HG02678 (cell line): ENCODE measurements around the gene TTYH2.
"Not testable (repeated sequence)": the region's sequence is repeated elsewhere in the genome, so short reads cannot be mapped to it uniquely, and the experiment has no call there.

Experiments
- ATAC-seq: cut with Tn5 transposase; IDR thresholded peaks from one replicate; pipeline ENCODE4 v1.9.1; 2021; ENCODE audit warnings: mild to moderate bottlenecking, moderate library complexity; ENCODE audit not compliant: unreplicated experiment

The TTYH2 gene, protein sequence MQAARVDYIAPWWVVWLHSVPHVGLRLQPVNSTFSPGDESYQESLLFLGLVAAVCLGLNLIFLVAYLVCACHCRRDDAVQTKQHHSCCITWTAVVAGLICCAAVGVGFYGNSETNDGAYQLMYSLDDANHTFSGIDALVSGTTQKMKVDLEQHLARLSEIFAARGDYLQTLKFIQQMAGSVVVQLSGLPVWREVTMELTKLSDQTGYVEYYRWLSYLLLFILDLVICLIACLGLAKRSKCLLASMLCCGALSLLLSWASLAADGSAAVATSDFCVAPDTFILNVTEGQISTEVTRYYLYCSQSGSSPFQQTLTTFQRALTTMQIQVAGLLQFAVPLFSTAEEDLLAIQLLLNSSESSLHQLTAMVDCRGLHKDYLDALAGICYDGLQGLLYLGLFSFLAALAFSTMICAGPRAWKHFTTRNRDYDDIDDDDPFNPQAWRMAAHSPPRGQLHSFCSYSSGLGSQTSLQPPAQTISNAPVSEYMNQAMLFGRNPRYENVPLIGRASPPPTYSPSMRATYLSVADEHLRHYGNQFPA

DNA sequence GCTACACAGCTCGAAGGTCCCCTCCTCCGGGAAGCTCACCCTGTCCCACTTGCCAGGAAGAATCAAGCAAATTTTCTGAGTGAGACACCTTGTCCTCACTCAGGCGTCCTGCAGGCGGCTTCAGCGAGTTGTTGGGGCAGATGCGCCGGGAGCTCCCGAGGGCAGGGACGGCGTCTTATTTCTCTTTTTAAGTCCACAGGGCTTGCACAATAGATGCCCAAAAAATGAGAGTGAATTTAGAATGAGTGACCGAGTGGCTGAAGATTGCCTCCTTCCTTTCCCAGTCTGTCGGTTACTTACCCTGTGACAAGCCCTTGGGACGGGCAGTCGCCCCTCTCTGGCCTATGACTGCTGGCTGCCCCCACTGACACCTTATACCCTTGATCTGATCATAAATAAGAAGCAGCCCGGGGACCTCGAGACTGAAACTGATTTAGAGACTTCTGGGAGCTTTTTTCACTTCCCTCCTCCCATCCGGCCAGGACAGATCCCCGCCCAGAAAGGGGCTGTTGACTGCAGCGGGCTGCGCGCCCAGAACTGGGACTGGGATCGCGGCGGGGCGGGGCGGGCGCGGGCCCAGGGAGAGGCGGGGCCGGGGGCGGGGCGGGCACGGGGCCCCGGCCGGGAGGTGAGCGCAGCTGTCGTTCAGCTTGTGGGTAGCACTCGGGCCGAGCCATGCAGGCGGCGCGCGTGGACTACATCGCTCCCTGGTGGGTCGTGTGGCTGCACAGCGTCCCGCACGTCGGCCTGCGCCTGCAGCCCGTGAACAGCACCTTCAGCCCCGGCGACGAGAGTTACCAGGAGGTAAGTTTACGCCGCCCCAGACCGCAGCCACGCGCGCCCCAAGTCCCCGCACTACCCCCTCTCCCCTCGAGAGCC lies at the start of gene TTYH2:
Gene TTYH2 (plus strand): TSS at position 659 of the 879 bp plus-strand sequence. CDS start 17 bp downstream, at position 676.
- peak; percentile 64 for ATAC-seq

DNA sequence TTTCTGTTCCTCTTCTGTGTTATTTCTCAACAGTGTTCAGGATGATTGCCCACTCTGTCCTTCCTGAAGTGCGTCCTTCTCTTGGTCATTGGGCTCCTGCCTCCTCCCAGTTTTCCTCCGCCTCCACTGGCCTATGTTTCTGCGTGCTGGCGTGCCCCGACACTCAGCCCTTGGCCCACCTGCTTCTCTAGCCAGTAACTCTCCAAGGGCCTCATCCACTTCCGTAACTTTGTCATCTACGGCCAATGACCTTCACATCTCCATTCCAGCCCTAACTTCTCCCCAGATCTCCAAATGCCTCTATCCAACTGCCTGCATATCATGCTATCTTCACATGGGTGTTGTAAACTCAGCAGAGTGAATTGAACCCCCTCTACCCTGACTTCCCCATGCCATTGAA lies 49.5 kb upstream of the TTYH2 start:
- no peak for ATAC-seq

DNA sequence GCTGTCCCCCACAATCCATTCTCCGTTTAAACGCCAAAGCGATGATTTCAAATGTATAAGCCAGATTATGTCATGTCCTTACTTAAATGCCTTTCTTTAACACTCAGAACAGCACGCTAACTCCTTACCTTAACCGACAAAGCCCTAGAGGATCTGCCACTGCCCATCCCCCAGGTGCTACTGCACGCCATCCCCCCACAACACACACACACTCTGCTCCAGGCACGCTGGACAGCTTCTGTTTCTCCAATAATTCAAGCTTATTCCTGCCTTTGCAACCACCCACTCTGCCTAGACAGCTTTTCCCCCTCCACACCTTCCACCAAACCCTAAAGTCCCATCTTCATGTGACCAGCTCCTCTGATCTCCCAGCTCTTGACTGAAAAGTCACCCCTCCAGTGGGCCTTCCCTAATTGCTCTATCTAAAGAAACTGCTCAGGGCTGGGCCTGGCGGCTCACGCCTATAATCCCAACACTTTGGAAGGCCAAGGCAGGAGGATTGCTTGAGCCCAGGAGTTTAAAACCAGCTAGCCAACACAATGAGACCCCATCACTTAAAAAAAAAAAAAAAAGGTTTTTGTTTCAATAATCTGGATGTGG lies 48.8 kb upstream of the TTYH2 start:
- ATAC-seq: no peak

DNA sequence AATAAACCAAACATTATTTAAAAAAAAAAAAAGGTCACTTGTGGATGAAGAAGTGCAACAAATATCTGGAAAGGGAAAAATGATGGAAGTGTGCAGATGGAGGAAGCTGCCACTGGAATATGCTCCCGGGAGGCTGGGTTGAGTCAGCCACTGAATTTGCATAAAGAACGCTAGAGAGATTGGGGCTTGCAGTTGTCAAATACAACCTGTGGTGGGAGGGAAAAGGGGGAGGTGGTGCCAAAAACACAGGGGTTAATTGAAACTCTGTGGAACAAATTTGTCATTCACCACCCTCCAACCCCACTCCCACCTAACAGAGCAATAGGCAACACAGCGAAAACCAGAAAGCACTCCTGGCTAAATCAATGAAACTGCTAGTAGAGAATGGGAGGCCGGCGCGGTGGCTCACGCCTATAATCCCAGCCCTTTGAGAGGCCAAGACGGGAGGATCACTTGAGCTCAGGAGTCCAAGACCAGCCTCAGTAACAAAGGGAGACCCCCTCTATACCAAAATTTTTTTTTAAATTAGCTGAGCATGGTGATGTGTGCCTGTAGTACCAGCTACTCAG lies 47.5 kb upstream of the TTYH2 start:
- no peak for ATAC-seq

DNA sequence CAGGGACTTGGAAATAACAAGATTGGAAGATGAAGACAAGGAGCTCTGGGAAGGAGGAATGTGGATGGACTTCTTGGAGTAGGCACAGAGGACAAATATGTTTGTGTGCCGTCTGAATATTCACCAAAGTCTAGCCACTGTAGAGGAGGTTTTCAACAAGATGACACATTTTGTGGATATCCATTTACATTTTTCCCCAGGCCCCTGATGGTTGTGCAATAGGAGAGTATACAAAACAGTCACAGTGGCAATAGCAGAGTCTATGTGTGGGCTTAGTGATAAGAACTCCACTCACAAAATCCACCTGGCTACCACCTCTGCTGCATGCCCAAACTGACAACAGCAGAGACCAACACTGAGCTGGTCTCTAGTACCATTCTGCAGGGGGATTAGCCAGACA lies 42.4 kb upstream of the TTYH2 start:
- ATAC-seq: no peak

DNA sequence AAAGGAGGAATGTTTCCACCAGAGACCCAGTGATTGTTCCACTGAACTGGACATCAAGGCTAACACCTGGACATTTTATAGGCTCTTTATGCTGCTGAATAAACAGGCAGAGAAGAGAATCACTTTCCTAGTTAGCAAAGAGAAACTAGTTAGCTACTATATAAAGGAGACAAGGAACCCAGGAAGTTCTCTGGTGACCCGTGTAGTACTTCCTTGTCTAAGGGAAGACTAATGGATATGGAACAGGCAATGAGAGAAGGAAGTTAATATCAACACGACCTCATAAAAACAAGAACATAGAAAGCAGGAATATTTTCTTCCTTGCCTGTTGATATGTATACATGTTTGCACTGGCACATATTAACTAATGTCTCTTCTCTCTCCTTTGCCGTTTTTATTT lies 40.7 kb upstream of the TTYH2 start:
- ATAC-seq: no peak

DNA sequence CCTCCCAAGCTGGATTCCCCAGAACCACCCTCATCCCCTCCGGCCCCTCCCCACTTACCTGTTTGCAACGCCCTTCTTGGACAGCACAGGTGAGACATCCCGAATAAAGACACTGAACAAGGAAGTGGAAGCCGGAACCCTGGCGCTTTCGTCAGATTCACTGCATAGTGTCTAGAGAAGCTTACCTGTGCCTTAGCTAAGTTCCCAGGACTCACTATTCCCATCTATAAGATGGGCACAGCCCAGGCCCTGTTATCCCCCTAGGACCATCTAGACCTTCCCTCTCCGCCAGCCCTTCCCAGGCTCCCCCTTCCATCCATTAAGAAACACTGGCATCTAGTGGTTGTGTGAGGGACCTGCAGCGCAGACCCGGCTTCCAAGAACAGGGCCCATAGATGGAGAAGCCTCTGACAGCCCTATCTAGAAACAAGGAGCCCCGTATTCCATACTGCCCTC lies 36.8 kb upstream of the TTYH2 start:
- ATAC-seq: no peak

DNA sequence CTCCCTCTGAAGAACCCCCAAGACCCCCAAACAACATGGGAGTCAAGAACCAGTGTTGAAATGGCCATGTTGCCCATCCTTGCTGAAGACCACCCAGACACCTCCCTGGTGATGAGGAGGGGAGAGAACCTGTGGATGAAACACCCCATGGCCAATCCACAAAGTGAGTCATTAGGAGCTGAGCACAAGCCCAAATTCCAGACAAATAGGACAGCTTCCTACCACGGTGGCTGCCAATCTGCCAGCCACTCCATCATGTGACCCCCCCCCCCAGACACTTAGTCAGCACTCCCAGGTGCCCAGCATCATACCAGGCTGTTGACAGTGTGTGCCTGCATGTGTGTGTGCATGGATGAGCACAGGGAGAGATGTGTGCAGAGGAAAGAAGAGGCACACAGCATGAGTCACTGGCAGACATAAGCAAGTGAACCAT lies 36.3 kb upstream of the TTYH2 start:
- ATAC-seq: no peak

DNA sequence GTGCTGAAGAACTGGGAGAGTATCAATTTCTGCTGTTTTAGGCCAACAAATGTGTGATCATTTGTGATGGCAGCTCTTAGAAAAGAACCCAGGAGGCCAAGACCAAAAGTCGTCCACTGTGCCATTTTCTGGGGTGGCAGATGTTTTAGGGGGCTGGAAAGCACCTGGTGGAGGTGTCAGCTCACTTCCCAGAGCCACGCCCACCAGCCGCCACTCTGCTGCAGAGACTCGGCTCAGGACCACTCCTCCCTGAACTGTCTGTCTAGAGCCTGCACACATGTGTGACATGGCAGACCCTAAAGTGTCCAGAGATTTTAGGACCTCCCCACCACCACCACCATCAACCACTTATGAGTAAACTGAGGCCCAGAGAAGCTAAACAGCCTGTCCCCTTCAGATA lies 33.8 kb upstream of the TTYH2 start:
- no peak for ATAC-seq

DNA sequence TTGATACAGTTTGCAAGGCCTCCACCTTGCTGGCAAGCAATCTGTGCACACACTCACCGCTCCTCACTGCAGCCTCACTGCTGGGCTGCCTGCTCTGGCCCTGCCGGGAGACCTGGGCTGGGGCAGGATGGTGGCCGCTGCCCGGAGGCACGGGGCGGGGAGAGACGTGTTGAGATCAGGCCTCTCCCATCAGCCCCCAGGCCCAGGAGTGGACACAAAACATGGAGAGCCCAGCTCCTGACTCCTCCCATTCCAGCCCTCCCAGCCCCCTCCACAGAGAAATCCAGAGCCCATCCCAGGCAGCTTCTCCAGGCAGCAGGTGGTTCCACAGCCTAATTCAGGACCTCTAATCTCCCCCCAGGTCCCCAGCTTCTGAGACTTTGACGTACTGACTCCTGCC lies 33.0 kb upstream of the TTYH2 start:
- ATAC-seq: no peak

DNA sequence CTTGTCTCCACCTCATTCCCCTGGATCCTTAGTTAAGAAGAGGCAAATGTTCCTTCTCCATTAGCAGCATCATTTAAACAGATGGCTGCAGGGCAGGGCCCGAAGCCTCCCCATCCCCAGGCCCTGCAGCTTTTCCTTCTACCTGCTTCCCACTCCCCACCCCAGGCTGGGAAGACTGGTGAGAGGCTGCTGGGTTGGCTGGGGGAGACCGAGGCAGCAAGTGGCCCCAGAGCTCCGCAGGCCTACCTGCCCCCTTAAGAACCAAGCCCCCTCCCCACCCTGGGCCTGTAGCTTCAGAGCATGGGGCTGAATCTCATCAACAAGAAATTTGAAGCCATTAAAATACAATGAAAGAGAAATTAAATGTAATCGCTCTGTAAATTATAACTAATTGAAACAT lies 32.0 kb upstream of the TTYH2 start:
- ATAC-seq: no peak

DNA sequence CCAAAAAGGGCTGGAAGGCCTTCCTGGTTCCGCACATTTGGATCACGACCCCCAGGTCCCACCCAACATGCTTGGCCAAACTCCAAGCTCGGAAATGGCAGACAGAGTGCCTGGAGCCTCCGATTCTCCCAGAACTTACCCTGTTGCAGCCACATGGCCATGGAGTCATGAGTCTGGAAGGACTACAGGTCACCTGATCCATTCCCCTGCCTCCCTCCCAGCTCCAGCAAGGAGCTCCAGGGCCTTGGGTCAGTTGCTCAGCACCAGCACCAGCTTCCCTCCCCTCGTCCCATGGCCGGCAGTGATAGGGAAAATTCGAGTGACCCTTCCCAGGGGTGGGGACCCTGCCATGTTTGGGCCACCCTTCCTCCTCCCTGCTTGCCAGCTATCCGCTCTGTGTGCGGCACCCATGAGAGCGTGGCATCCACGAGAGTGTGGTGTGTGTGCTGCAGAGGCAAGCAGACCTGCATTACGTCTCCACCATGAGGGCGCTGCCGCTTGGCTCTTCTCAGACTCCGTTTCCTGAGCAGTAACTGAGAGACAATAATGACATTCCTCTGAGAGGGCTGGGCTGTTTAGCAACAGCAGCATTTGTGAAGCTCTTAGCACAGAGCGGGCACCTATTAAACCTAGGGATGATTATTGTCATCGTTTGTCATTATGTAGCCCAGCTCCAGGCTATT lies 31.2 kb upstream of the TTYH2 start:
- ATAC-seq: no peak

DNA sequence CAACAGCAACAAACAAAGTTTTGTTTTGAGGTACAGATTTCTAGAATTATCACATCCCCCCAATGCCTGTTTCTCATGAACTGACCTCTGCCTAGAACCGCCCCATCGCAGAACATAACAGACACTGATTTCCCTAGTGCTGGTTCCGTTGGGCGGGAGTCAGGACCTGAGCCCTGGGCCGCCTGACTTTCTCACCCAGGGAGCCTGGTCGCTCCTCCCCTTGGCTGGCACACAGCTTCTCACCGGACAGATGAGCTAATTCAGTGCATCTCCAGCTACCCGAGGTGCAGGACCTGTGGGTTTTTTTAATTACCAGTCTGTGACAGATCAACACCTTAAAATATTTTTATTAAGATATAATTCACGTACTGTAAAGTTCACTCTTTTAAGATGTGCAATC lies 30.0 kb upstream of the TTYH2 start:
- ATAC-seq: no peak

DNA sequence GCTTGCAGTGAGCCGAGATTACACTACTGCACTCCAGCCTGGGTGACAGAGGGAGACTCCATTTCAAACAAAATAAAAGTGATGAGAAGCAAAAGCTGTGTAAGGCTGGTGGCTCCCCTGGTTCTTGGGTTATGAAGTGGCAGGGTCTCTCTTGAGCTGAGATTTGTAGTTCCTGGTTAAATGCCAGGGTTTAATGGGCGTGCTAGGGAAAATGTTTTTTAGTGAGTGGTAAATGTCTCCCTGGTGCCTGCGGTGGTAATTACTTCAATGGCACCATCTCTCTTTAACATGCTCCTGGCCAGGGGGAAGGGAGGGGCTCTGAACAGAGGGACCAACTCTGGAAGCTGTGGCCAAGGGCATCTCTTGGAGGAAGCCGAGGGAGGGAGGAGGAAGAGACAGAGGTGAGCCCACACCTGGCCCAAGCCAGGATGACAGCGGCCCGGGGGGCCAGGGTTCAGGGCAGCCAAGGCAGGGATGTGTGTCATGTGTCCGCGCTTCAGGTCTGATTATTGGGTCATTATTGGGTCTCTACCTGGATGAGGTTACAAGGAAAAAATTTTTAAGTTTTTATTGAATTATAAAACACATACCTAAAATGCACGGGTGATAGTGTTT lies 27.7 kb upstream of the TTYH2 start:
- ATAC-seq: no peak

DNA sequence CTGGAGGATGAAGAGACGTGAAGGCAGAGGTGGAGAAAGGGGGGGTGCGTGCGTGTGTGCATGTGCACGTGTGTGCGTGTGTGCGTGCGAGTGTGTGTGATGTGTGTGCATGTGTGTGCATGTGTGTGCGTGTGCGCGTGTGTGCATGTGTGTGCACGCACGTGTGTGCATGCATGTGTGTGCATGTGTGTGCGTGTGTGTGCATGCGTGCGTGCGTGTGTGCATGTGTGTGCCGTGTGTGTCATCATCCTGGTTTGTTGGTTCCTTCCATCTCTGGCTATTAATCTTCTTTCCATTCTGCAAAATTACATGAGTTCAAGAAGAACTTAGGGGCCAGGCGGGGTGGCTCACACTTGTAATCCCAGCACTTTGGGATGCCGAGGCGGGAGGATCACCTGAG lies 26.9 kb upstream of the TTYH2 start:
- ATAC-seq: no peak

DNA sequence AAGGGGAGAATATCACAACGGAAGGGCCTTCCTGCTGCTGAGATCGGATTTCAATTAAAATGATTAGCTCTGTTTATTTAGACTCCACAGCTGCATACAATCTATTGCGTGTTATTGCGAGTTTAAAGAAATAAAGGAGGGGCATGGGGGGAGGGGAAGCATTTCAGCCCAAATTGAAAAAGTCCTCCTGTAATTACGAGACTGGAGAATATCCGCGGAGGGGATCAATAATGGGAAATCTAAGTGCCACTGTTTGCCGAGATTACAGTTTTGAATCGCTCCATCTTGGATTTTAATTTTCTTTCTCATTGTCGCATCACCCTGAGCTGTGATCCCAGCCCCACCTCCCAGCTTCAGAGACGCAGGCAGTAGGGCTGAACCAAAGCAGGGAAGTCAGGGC lies 25.6 kb upstream of the TTYH2 start:
- no peak for ATAC-seq

DNA sequence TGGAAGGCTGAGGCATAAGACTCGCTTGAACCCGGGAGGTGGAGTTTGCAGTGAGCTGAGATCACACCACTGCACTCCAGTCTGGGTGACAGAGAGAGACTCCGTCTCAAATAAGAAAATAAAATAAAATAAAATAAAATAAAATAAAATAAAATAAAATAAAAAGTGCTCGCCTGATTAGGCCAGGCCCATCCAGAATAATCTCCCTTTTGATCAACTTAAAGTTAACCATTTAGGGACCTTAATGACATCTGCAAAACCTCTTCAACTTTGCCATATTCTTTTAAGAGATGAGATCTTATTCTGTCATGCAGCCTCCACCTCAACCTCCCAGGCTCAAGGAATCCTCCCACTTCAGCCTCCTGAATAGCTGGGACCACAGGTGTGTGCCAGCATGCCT lies 24.7 kb upstream of the TTYH2 start:
- ATAC-seq: not testable (repeated sequence)

DNA sequence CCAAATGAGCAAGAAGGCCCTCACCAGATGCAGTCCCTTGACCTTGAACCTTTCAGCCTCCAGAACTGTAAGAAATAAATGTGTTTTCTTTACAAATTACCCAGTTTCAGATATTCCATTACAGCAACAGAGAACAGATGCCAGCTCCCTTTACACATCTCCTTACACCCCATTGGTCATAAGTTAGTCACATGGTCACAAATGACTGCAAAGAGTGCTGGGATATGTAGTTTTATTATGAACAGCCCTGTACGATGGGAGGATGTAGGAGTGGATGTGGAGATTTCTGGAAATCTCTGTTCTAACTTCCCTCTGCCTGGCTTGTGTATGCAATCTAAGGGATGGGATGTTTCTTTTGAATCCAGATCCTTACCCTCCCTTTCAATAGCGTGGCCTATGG lies 23.2 kb upstream of the TTYH2 start:
- ATAC-seq: peak; percentile 49

DNA sequence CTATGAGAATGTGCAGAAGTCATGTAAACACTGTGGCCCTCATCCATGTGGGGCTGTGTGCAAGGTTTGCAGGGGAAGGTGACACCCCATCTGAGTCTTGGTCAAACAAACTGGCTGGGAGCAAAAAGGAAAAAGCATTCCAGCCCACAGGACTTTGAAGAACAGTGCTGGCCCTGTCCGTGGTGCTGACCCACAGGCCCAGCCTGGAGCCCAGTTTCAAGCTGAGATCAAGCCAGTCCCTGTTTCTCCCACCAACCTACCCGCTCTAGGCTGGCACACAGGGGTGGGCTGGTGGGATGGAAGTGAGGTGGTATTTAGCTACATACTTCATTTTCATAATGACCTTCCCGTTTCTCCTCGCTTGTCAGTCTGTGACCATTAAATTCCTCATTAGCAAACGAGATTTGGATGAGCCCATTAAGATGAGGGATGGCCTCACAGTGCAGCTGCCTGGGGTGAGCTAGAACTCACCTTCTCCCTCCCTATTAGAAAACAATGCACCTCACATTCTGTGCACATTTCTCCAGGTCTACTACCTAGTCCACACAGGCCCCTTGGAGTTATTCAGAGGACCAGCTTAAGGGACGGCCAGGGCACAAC lies 22.5 kb upstream of the TTYH2 start:
- no peak for ATAC-seq
